ENCODE data around the gene APOBR. TPM values are rescaled to one million over a fixed set of nuclear protein-coding genes. Genes with fewer than 3 reads are reported as not detected.

Gene APOBR
- total RNA-seq, 1 experiment from 2014 or later, result 0.05 TPM

DNA sequence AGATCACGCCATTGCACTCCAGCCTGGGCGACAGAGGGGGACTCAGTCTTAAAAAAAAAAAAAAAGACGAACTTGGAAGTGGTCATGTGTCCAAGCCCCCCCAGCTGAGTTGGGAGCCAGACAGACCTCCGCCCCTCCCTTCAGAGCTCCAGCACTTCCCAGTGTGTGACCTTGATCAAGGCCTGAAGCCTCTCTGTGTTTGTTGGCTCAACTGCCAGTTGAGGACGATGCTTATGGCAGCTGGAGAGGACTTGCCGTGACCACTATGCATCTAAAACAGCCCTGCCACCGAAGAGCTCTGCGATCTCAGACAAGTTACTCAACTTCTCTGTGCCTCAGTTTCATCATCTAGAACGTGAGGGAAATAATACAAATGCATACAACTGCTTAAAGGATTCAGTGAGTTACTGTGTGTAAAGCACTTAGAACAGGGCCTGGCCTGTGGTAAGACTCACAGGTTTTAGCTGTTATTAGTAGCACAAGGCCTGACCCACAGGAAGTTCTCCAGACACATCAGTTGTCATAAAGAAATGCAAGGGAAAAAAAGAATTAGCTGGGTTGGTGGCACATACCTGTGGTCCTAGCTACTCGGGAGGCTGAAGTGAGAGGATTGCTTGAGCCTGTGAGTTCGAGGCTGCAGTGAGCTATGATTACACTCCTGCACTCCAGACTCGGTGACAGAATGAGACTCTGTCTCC is 19.2 kb downstream of the APOBR start:
- Histone ChIP-seq H3K9me3 (ENCODE audit: control insufficient read depth in 1 of 2, insufficient read depth in 1 of 2, low read depth in 1 of 2, low read length in 2 of 2) (no peaks in the 10 kb centered on the region), H3K27me3 (ENCODE audit: insufficient read depth, low read length) (no peaks in the 10 kb centered on the region), H2AFZ (ENCODE audit: low read depth, low read length, poor library complexity, severe bottlenecking) (no peak overlapping the region), H3K79me2 (ENCODE audit: insufficient read depth, low read length) (no peaks in the 10 kb centered on the region), H3K4me1 (ENCODE audit: control insufficient read depth in 1 of 2, insufficient read depth in 2 of 2, low read length in 2 of 2) (no peaks in the 10 kb centered on the region), H3K4me3 (replicated peaks in 1 of 2; ENCODE audit: low read depth in 1 of 2, low read length in 2 of 2) (no peak overlapping the region), H3K4me2 (ENCODE audit: low read length) (no peak overlapping the region), H3K27ac (ENCODE audit: low read depth, low read length) (no peak overlapping the region), H4K20me1 (ENCODE audit: insufficient read depth) (no peaks in the 10 kb centered on the region), H3K9ac (ENCODE audit: low read length) (no peak overlapping the region), H3K9me2 (ENCODE audit: insufficient read depth) (no peaks in the 10 kb centered on the region), H3K36me3 (ENCODE audit: control insufficient read depth in 1 of 2, insufficient read depth in 2 of 2, low read length in 2 of 2) (no peaks in the 10 kb centered on the region)
- ATAC-seq (no peak), DNase-seq (ENCODE audit: low read depth, low spot score) (no peak)
- BruUV-seq (replicated peaks), result no TSS peak
- RAD21 ChIA-PET (ENCODE audit: low non-redundant PET in 1 of 2, low total read pairs in 2 of 2, uncharacterized antibody in 2 of 2, unreplicated experiment in 2 of 2), result no interaction called here
- intact Hi-C loops (cut with micrococcal nuclease), result no loop called here
- CTCF ChIA-PET, result no interaction called here
- POLR2A ChIA-PET, result no interaction called here
- TF ChIP-seq EZH2phosphoT487 (IDR thresholded peaks at IDR 0.05; ENCODE audit: borderline replicate concordance), result no peak
- TF ChIP-seq, protein P1, sequence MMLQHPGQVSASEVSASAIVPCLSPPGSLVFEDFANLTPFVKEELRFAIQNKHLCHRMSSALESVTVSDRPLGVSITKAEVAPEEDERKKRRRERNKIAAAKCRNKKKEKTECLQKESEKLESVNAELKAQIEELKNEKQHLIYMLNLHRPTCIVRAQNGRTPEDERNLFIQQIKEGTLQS (IDR thresholded peaks at IDR 0.05), result no peak
- TF ChIP-seq JUND (IDR thresholded peaks at IDR 0.05), result no peak
- TF ChIP-seq RAD21 (IDR thresholded peaks at IDR 0.05; ENCODE audit: low read depth), result no peak
- TF ChIP-seq ELF1 (IDR thresholded peaks at IDR 0.05; ENCODE audit: borderline replicate concordance, low read depth), result no peak
- TF ChIP-seq SP1 (IDR thresholded peaks at IDR 0.05; ENCODE audit: low read depth), result no peak
- no peak for TF ChIP-seq POLR2A (IDR thresholded peaks at IDR 0.05; ENCODE audit: borderline replicate concordance, extremely low read depth, insufficient read depth, insufficient read length)
- TF ChIP-seq ZFX (IDR thresholded peaks at IDR 0.05), result no peak
- TF ChIP-seq YY1 (IDR thresholded peaks at IDR 0.05; ENCODE audit: extremely low read depth, insufficient replicate concordance, low read depth, low read length), result no peak
- TF ChIP-seq ZNF274 (IDR thresholded peaks at IDR 0.05; ENCODE audit: low read depth, low read length), result no peak

GRCh38 chr16:28514246-28514645 is 19.8 kb downstream of the APOBR start:
- no peaks in the 10 kb centered on the region for H3K36me3 ChIP-seq (ENCODE audit: control insufficient read depth in 1 of 2, insufficient read depth in 2 of 2, low read length in 2 of 2)
- no peaks in the 10 kb centered on the region for H3K4me1 ChIP-seq (ENCODE audit: control insufficient read depth in 1 of 2, insufficient read depth in 2 of 2, low read length in 2 of 2)
- no TSS peak for BruUV-seq (replicated peaks)
- ATAC-seq (no peak), DNase-seq (ENCODE audit: low read depth, low spot score) (no peak)
- no peaks in the 10 kb centered on the region for H3K27me3 ChIP-seq (ENCODE audit: insufficient read depth, low read length)
- H3K9ac ChIP-seq (ENCODE audit: low read length), result no peak overlapping the region
- ChIA-PET RAD21 (ENCODE audit: low non-redundant PET in 1 of 2, low total read pairs in 2 of 2, uncharacterized antibody in 2 of 2, unreplicated experiment in 2 of 2) (no interaction called here), CTCF (no interaction called here), POLR2A (no interaction called here)
- no peaks in the 10 kb centered on the region for H4K20me1 ChIP-seq (ENCODE audit: insufficient read depth)
- H3K79me2 ChIP-seq (ENCODE audit: insufficient read depth, low read length), result no peaks in the 10 kb centered on the region
- no peaks in the 10 kb centered on the region for H3K9me2 ChIP-seq (ENCODE audit: insufficient read depth)
- no peak overlapping the region for H2AFZ ChIP-seq (ENCODE audit: low read depth, low read length, poor library complexity, severe bottlenecking)
- no peak overlapping the region for H3K4me3 ChIP-seq (replicated peaks in 1 of 2; ENCODE audit: low read depth in 1 of 2, low read length in 2 of 2)
- H3K9me3 ChIP-seq (ENCODE audit: control insufficient read depth in 1 of 2, insufficient read depth in 1 of 2, low read depth in 1 of 2, low read length in 2 of 2), result no peaks in the 10 kb centered on the region
- intact Hi-C loops (cut with micrococcal nuclease), result no loop called here
- H3K27ac ChIP-seq (ENCODE audit: low read depth, low read length), result no peak overlapping the region
- H3K4me2 ChIP-seq (ENCODE audit: low read length), result no peak overlapping the region
- no peak for TF ChIP-seq SIN3A (IDR thresholded peaks at IDR 0.05; ENCODE audit: low read depth)
- TF ChIP-seq, protein P1 (IDR thresholded peaks at IDR 0.05), result no peak
- TF ChIP-seq POLR2AphosphoS5 (IDR thresholded peaks at IDR 0.05; ENCODE audit: low read depth, low read length), result no peak
- TF ChIP-seq CBX3 (IDR thresholded peaks at IDR 0.05; ENCODE audit: low read depth), result no peak
- TF ChIP-seq MAX (IDR thresholded peaks at IDR 0.05), result no peak
- no peak for TF ChIP-seq ZNF274 (IDR thresholded peaks at IDR 0.05; ENCODE audit: low read depth, low read length)
- no peak for TF ChIP-seq EGR1 (IDR thresholded peaks at IDR 0.05; ENCODE audit: low read depth)
- TF ChIP-seq RAD21 (IDR thresholded peaks at IDR 0.05; ENCODE audit: low read depth), result no peak
- TF ChIP-seq CTCF (IDR thresholded peaks at IDR 0.05 in 2 of 3, conservative IDR thresholded peaks at IDR 0.05 in 1 of 3; ENCODE audit: borderline replicate concordance in 1 of 3, insufficient read depth in 1 of 3, low read depth in 2 of 3, low read length in 2 of 3), result no peak
- no peak for TF ChIP-seq POLR2A (IDR thresholded peaks at IDR 0.05; ENCODE audit: borderline replicate concordance, extremely low read depth, insufficient read depth, insufficient read length)
- TF ChIP-seq ZFX (IDR thresholded peaks at IDR 0.05), result no peak
